T-cell (primary cell): ENCODE results near the gene RASSF3. TPM values are rescaled to one million over a fixed set of nuclear protein-coding genes. Genes with fewer than 3 reads are reported as not detected.
"Not testable (repeated sequence)": the region's sequence is repeated elsewhere in the genome, so short reads cannot be mapped to it uniquely, and the experiment has no call there.

ENCODE experiments used
- ATAC-seq, 4 experiments: fragments of 200-7000 bp in 3 of 4; fragments of 150-1000 bp in 1 of 4; cut with Tn5 transposase; replicated peaks in 1 of 4; 1 replicate in 3 of 4; 2 replicates in 1 of 4; pipeline ENCODE4 v1.10.0; 2021; ENCODE audit warnings: moderate library complexity in 3 of 4, mild to moderate bottlenecking in 2 of 4, moderate number of reproducible peaks in 1 of 4
- CTCF ChIA-PET, 2 donors: fragments of 300-600 bp; sonication (Branson Sonifier 250); formaldehyde crosslinking; loops; one replicate each; lab custom pipeline; 2022; ENCODE audit warnings: antibody characterized with exemption in 2 of 2; lab: Charles Lee
- POLR2A ChIA-PET, 2 donors: fragments of 300-600 bp; sonication (Branson Sonifier 250); formaldehyde crosslinking; loops; one replicate each; lab custom pipeline; 2022; ENCODE audit warnings: antibody characterized with exemption in 2 of 2; lab: Charles Lee
- DNase-seq, 35 experiments: peaks; one replicate each; pipeline versions ENCODE4 v3.0.0 to v3.0.0-alpha.2; 2013 to 2023
- H3K27ac ChIP-seq: one replicate; pipeline ENCODE4 v1.5.1; 2013; ENCODE audit warnings: low read length
- H3K27me3 ChIP-seq, 2 experiments: replicated peaks in 1 of 2; 1 replicate in 1 of 2; 2 replicates in 1 of 2; pipeline versions ENCODE4 v1.6.1 to v1.7.0; 2013; ENCODE audit warnings: low read length in 1 of 2, mixed read lengths in 1 of 2; ENCODE audit not compliant: control insufficient read depth in 2 of 2, insufficient read depth in 2 of 2; ENCODE audit errors: extremely low read depth in 1 of 2
- H3K36me3 ChIP-seq, 2 donors: 1 replicate in 1 of 2; 2 replicates in 1 of 2; pipeline versions ENCODE4 v1.6.1 to v1.7.0; 2013; ENCODE audit warnings: low read length in 1 of 2; ENCODE audit not compliant: control insufficient read depth in 2 of 2, insufficient read depth in 1 of 2; ENCODE audit errors: extremely low read depth in 1 of 2
- H3K4me1 ChIP-seq, 2 experiments: 1 replicate in 1 of 2; 2 replicates in 1 of 2; pipeline versions ENCODE4 v1.6.1 to v1.7.0; 2013; ENCODE audit warnings: low read length in 2 of 2, mixed read lengths in 1 of 2; ENCODE audit not compliant: insufficient read depth in 2 of 2, control insufficient read depth in 1 of 2; ENCODE audit errors: extremely low read depth in 1 of 2
- H3K4me3 ChIP-seq, 2 donors: 1 replicate in 1 of 2; 2 replicates in 1 of 2; pipeline versions ENCODE4 v1.5.1 to v1.7.0; 2013; ENCODE audit warnings: mild to moderate bottlenecking in 2 of 2, low read length in 1 of 2, moderate library complexity in 1 of 2; ENCODE audit not compliant: control insufficient read depth in 1 of 2; ENCODE audit errors: extremely low read depth in 1 of 2
- H3K9me3 ChIP-seq: 2 replicates; pipeline ENCODE4 v1.7.0; 2013
- H3K27ac Mint-ChIP-seq, 2 donors: one replicate each; pipeline ENCODE4 v1.8.0; 2020 to 2021; ENCODE audit warnings: mild to moderate bottlenecking in 2 of 2, mixed read lengths in 2 of 2
- H3K27me3 Mint-ChIP-seq, 2 donors: one replicate each; pipeline ENCODE4 v1.8.0; 2021 to 2022; ENCODE audit warnings: mixed read lengths in 2 of 2
- H3K36me3 Mint-ChIP-seq: one replicate; pipeline ENCODE4 v1.8.0; 2021; ENCODE audit warnings: mixed read lengths
- H3K4me1 Mint-ChIP-seq, 3 donors: one replicate each; pipeline ENCODE4 v1.8.0; 2020 to 2022; ENCODE audit warnings: mixed read lengths in 3 of 3, mild to moderate bottlenecking in 1 of 3
- H3K4me3 Mint-ChIP-seq, 3 donors: one replicate each; pipeline ENCODE4 v1.8.0; 2020 to 2022; ENCODE audit warnings: mild to moderate bottlenecking in 3 of 3, mixed read lengths in 3 of 3, moderate library complexity in 3 of 3
- H3K9me3 Mint-ChIP-seq, 3 donors: one replicate each; pipeline ENCODE4 v1.8.0; 2020 to 2022; ENCODE audit warnings: mixed read lengths in 3 of 3
- WGBS: methylation state at CpG from one replicate; pipeline ENCODE4 v1.1.5; 2013; ENCODE audit warnings: missing lambda C conversion rate; ENCODE audit not compliant: insufficient coverage; 5-methylcytosine and 5-hydroxymethylcytosine counted together
- total RNA-seq, 35 experiments: library from RNA in 6 of 35; stranded (reverse) in 6 of 35; fragments of 120-200 nt in 1 of 35; gene quantifications; one replicate each; pipeline versions ENCODE4 v1.2.1 to v1.2.4 and lab custom pipeline; 2013 to 2026

The RASSF3 gene
- total RNA-seq, 5 donors from 2014 or later (not counting 1 experiment from before 2014, with no cell fraction given), result 113 to 167 (median 149) TPM

DNA sequence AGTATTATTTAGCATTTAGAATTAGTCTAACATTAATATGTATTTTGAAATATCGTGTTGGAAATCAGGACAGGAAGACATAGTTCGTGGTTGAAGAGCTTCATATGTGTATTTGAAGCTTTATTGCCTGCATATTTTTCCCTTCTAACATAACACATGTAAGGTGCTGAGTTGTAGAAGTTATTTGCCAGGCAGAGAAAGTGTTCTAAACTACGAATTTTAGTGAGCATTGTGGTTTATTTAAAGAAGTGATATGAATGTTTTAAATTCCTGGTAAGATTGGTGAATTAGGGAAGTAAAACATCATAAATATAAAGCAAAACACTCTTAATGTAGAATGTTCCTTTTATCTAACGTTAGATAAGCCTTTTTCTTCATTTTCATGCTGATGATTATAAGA is 2.5 kb downstream of the RASSF3 start:
- peaks cover 60 to 73% (median 67%) of the 10 kb centered on the region in 3 donors for H3K4me1 Mint-ChIP-seq
- H3K9me3 ChIP-seq, result no peaks in the 10 kb centered on the region
- peak overlapping the region; percentile 93 to 99 (median 97) for H3K4me3 Mint-ChIP-seq
- POLR2A ChIA-PET, result interaction anchor here in 1 of 2 donors (0.7 kb wide), 2 partner anchors 57 to 557 kb away, joined by 3 to 5 read pairs; partner anchors contain the start of gene LEMD3
- H3K4me1 ChIP-seq, result peaks cover 30 to 44% of the 10 kb centered on the region in 2 experiments
- CTCF ChIA-PET, result interaction anchor here in 1 of 2 donors (0.5 to 0.9 kb wide), 4 partner anchors 9 to 72 kb away, joined by 3 to 6 read pairs (median 3); no protein-coding TSS in a partner anchor
- H3K36me3 ChIP-seq, result peaks cover 0 to 24% of the 10 kb centered on the region in 2 donors
- ATAC-seq (no peak), DNase-seq (no peak)
- H3K27me3 ChIP-seq, result no peaks in the 10 kb centered on the region
- H3K9me3 Mint-ChIP-seq, result no peaks in the 10 kb centered on the region
- H3K27ac Mint-ChIP-seq, result peak overlapping the region; percentile 96 to 97
- WGBS, result no CpG with 5 or more reads among the region's 4 CpGs
- peak overlapping the region in 1 of 2 donors; percentile 78 for H3K4me3 ChIP-seq
- H3K27ac ChIP-seq, result peak overlapping the region; percentile 13
- peaks cover 44% of the 10 kb centered on the region for H3K36me3 Mint-ChIP-seq
- H3K27me3 Mint-ChIP-seq, result no peaks in the 10 kb centered on the region

DNA sequence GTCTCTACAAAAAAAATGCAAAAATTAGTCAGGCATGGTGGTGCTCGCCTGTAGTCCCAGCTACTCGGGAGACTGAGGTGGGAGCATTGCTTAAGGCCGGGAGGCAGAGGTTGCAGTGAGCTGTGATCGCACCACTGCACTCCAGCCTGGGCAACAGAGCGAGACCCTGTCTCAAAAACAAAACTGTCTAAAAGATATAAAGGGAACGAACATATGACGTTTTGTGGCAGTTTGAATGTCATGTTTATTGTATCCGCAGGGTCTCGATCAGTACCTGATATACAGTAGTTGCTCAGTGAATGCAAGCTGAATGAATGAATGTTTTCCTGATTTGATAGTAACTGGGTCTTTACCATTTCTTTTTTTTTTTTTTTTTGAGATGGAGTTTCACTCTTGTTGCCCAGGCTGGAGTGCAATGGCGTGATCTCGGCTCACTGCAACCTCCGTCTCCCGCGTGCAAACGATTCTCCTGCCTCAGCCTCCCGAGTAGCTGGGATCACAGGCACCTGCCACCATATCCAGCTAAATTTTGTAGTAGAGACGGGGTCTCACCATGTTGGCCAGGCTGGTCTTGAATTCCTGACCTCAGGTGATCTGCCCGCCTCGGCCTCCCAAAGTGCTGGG is 3.6 kb downstream of the RASSF3 start:
- ChIA-PET POLR2A (interaction anchor here (0.6 to 0.8 kb wide), 11 partner anchors 8 to 204 kb away, joined by 3 to 9 read pairs (median 4); no protein-coding TSS in a partner anchor), CTCF (interaction anchor here (0.6 to 0.8 kb wide), 6 partner anchors 16 to 190 kb away, joined by 4 to 9 read pairs (median 5); no protein-coding TSS in a partner anchor)
- DNase-seq, H3K4me3 ChIP-seq, H3K9me3 Mint-ChIP-seq, H3K27me3 ChIP-seq, H3K27me3 Mint-ChIP-seq, H3K9me3 ChIP-seq, ATAC-seq: not testable (repeated sequence)
- Mint-ChIP-seq H3K4me3 (peak overlapping the region; percentile 93 to 99 (median 97)), H3K36me3 (peaks cover 44% of the 10 kb centered on the region), H3K4me1 (peaks cover 58 to 71% (median 59%) of the 10 kb centered on the region in 3 donors), H3K27ac (peak overlapping the region; percentile 96 to 97)
- WGBS, result 95% methylated on average over 15 of the region's 19 CpGs
- Histone ChIP-seq H3K4me1 (peaks cover 26 to 41% of the 10 kb centered on the region in 2 experiments), H3K27ac (peak overlapping the region; percentile 13), H3K36me3 (peaks cover 0 to 24% of the 10 kb centered on the region in 2 donors)

DNA sequence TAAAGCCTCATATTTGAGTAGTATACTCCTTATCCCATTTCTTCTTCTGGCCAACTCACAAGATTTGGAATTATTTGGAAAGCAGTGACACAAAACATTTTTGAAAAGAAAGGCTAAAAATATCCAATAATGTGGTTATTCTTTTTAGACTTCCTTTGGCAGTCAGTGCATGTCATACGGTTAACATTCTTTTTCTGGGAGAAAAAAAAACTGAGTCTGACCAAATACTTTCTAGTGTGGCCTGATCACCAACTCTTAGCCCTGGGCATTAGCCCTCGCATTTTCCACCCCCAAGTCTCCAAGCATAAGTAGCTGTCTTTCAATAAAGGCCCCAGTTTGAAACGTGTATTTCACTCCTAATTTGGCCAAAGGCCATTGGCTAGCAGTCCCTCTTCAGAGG is 5.9 kb downstream of the RASSF3 start:
- Histone ChIP-seq H3K9me3 (no peaks in the 10 kb centered on the region), H3K36me3 (peaks cover 0 to 28% of the 10 kb centered on the region in 2 donors), H3K4me3 (no peak overlapping the region), H3K27ac (no peak overlapping the region), H3K27me3 (no peaks in the 10 kb centered on the region), H3K4me1 (peaks cover 28 to 51% of the 10 kb centered on the region in 2 experiments)
- Mint-ChIP-seq H3K27me3 (no peaks in the 10 kb centered on the region), H3K4me1 (peaks cover 76 to 84% (median 79%) of the 10 kb centered on the region in 3 donors), H3K4me3 (peak overlapping the region; percentile 17 to 97 (median 38)), H3K36me3 (peaks cover 51% of the 10 kb centered on the region), H3K9me3 (no peaks in the 10 kb centered on the region), H3K27ac (peak overlapping the region; percentile 77 to 78)
- CTCF ChIA-PET, result interaction anchor here (1.0 to 2.0 kb wide), 5 partner anchors 53 to 82 kb away, joined by 3 to 6 read pairs (median 5); no protein-coding TSS in a partner anchor
- no peak for ATAC-seq
- no peak for DNase-seq
- POLR2A ChIA-PET, result interaction anchor here (0.5 to 0.7 kb wide), 4 partner anchors 17 to 54 kb away, joined by 3 to 10 read pairs (median 3); no protein-coding TSS in a partner anchor
- WGBS, result 90% methylated on average over 2 of the region's 3 CpGs

DNA sequence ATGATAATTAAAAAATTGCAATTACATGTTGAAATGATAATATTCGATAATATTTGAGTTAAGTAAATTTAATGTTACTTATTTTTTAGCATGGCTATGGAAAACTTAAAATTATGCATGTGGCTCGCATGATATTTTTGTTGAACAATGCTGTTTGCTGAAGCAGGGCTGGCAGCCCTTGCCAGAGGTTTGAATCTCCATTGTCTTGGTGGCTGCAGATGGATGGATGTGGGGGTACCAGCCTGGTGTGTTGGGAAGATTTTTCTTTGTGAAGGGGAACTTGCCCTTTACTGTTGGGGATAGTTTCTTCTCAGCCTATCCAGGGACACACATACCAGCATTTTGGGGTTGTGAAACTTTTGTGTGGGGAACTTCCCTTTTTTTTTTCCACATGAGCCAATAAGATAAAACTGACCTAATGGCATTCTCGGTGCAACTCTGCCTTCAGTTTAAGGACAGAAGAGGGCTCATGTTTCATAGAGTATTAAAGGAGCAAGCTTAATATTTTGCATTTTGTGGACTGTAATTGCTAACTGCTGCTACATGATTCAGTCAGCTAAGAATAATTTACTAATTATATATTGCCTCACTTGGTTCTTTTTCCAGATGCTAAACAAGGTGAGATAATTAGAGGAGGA is 8.8 kb downstream of the RASSF3 start:
- CTCF ChIA-PET, result interaction anchor here in 1 of 2 donors (1.0 kb wide), 1 partner anchor 29 kb away, joined by 3 read pairs; no protein-coding TSS in a partner anchor
- 100% methylated on average over 1 of the region's 3 CpGs for WGBS
- peaks cover 33 to 59% of the 10 kb centered on the region in 2 experiments for H3K4me1 ChIP-seq
- DNase-seq (no peak), ATAC-seq (peak in 1 of 4 experiments; percentile 18)
- H3K27me3 Mint-ChIP-seq, result no peaks in the 10 kb centered on the region
- POLR2A ChIA-PET, result interaction anchor here in 1 of 2 donors (1.0 kb wide), 1 partner anchor 41 kb away, joined by 4 read pairs; no protein-coding TSS in a partner anchor
- no peaks in the 10 kb centered on the region for H3K9me3 Mint-ChIP-seq
- H3K27ac ChIP-seq, result no peak overlapping the region
- no peaks in the 10 kb centered on the region for H3K27me3 ChIP-seq
- H3K4me1 Mint-ChIP-seq, result peaks cover 84 to 90% (median 86%) of the 10 kb centered on the region in 3 donors
- H3K36me3 Mint-ChIP-seq, result peaks cover 32% of the 10 kb centered on the region
- H3K36me3 ChIP-seq, result peaks cover 0 to 30% of the 10 kb centered on the region in 2 donors
- H3K4me3 ChIP-seq, result no peak overlapping the region
- H3K4me3 Mint-ChIP-seq, result peak overlapping the region; percentile 26 to 56 (median 37)
- H3K27ac Mint-ChIP-seq, result peak overlapping the region; percentile 8 to 70
- H3K9me3 ChIP-seq, result no peaks in the 10 kb centered on the region

DNA sequence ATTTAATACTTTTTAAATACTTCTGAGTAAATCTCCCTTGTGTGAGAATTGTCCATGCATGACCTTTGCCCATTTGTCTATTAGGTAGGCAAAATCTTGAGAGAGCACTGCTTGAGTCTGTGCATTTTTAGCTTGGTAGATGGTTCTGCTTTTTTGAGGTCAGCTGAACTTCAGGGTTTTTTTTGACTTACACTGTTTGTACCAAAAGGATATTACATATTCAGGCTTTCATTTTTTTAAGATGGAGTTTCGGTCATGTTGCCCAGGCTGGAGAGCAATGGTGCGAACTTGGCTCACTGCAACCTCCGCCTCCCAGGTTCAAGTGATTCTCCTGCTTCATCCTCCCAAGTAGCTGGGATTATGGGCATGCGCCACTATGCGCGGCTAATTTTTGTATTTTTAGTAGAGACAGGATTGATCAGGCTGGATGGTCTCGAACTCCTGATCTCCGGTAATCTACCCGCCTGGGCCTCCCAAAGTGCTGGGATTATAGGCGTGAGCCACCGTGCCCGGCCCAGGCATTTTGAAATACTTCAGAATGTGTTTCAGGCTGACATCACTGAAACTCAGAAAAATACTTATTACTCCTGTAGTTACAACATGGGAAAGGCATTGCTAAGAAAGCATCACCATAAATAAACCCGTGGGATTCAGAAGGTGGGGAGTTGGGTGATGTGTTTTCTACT is 11.1 kb downstream of the RASSF3 start:
- peak overlapping the region in 1 of 3 donors; percentile 6 for H3K4me3 Mint-ChIP-seq
- ATAC-seq (no peak), DNase-seq (no peak)
- peaks cover 0 to 9% of the 10 kb centered on the region in 2 donors for H3K36me3 ChIP-seq
- H3K36me3 Mint-ChIP-seq, result peaks cover 16% of the 10 kb centered on the region
- H3K4me1 Mint-ChIP-seq, result peaks cover 83 to 88% (median 84%) of the 10 kb centered on the region in 3 donors
- H3K27ac Mint-ChIP-seq, result peak overlapping the region; percentile 14 to 28
- WGBS, result 77% methylated on average over 6 of the region's 13 CpGs
- H3K27ac ChIP-seq, result peak overlapping the region; percentile 9
- H3K4me1 ChIP-seq, result peaks cover 31 to 67% of the 10 kb centered on the region in 2 experiments
- no peaks in the 10 kb centered on the region for H3K27me3 Mint-ChIP-seq
- no peaks in the 10 kb centered on the region for H3K27me3 ChIP-seq
- no peaks in the 10 kb centered on the region for H3K9me3 ChIP-seq
- no peaks in the 10 kb centered on the region for H3K9me3 Mint-ChIP-seq
- ChIA-PET CTCF (interaction anchor here in 1 of 2 donors (0.6 kb wide), 1 partner anchor 9 kb away, joined by 4 read pairs; no protein-coding TSS in a partner anchor), POLR2A (interaction anchor here (0.6 to 0.7 kb wide), 3 partner anchors 8 to 88 kb away, joined by 3 read pairs; no protein-coding TSS in a partner anchor)
- no peak overlapping the region for H3K4me3 ChIP-seq
